K562 (cell line): ENCODE results near the gene MAML1. TPM values are rescaled to one million over a fixed set of nuclear protein-coding genes. Genes with fewer than 3 reads are reported as not detected.

ENCODE experiments used
- ATAC-seq: fragments of 200-7000 bp; cut with Tn5 transposase; 3 replicates; pipeline ENCODE4 v1.9.1; 2020; ENCODE audit warnings: moderate library complexity
- BruUV-seq: library from RNA; stranded (reverse); fragments of 400-500 nt; replicated peaks from 2 replicates; lab custom pipeline; 2021; lab: Mats Ljungman, UMichigan
- CTCF ChIA-PET: fragments of 300-600 bp; formaldehyde crosslinking; extraction: SDS; loops from one replicate; lab custom pipeline; 2021; ENCODE audit warnings: low intra/inter-chr PET ratio; lab: Yijun Ruan, JAX
- POLR2A ChIA-PET: fragments of 300-600, 350-650 bp; sonication (Branson Sonifier 250); formaldehyde crosslinking; extraction: SDS; loops from one replicate; lab custom pipeline; 2021; ENCODE audit warnings: antibody characterized with exemption, inconsistent platforms; lab: Yijun Ruan, JAX
- DNase-seq, 4 experiments: peaks; one replicate each; pipeline versions ENCODE4 v3.0.0 to v3.0.0-alpha.2; 2011 to 2018; ENCODE audit warnings: low spot score in 3 of 4, mixed read lengths in 3 of 4; ENCODE audit errors: extremely low read depth in 1 of 4
- FAIRE-seq: peaks from 2 replicates; lab custom pipeline; 2011; peaks lifted over from hg19 to GRCh38; lab: Jason Lieb, UNC
- H2AFZ ChIP-seq: 2 replicates; pipeline ENCODE4 v1.6.0; 2011; ENCODE audit warnings: low read depth, low read length, control low read depth, inconsistent platforms
- H3K27ac ChIP-seq: fragments of 200-600 bp; 3 replicates; pipeline ENCODE4 v1.8.0; 2011; ENCODE audit warnings: low read depth, mild to moderate bottlenecking, control low read depth, inconsistent platforms, low read length, moderate library complexity, mixed read lengths; ENCODE audit errors: extremely low read depth
- H3K27me3 ChIP-seq, 2 experiments: fragments of 300-600 bp in 1 of 2; 2 replicates in 1 of 2; 3 replicates in 1 of 2; pipeline versions ENCODE4 v1.6.0 to v1.8.0; 2011; ENCODE audit warnings: inconsistent platforms in 2 of 2, low read length in 2 of 2, mild to moderate bottlenecking in 1 of 2, mixed read lengths in 1 of 2, moderate library complexity in 1 of 2; ENCODE audit not compliant: control insufficient read depth in 2 of 2, insufficient read depth in 2 of 2
- H3K36me3 ChIP-seq: fragments of 300-600 bp; 3 replicates; pipeline ENCODE4 v1.8.0; 2011; ENCODE audit warnings: mild to moderate bottlenecking, low read length, inconsistent platforms; ENCODE audit not compliant: control insufficient read depth, insufficient read depth
- H3K4me1 ChIP-seq, 2 experiments: fragments of 200-600 bp in 1 of 2; replicated peaks in 1 of 2; 2 replicates in 1 of 2; 3 replicates in 1 of 2; pipeline versions ENCODE4 v1.5.1 to v1.8.0; 2011; ENCODE audit warnings: inconsistent platforms in 2 of 2, low read length in 2 of 2, mild to moderate bottlenecking in 1 of 2, mixed read lengths in 1 of 2, moderate library complexity in 1 of 2; ENCODE audit not compliant: control insufficient read depth in 2 of 2, insufficient read depth in 2 of 2
- H3K4me2 ChIP-seq: 2 replicates; pipeline ENCODE4 v1.6.1; 2011; ENCODE audit warnings: low read length, control low read depth, inconsistent platforms, mixed read lengths; ENCODE audit not compliant: insufficient read depth
- H3K4me3 ChIP-seq: fragments of 200-600 bp; sonication (generic), shearing (Covaris generic); 2 replicates; pipeline ENCODE4 v1.5.1; 2016; ENCODE audit warnings: control low read depth, inconsistent platforms
- H3K79me2 ChIP-seq: fragments of 200-600 bp; 3 replicates; pipeline ENCODE4 v1.8.0; 2011; ENCODE audit warnings: low read length, inconsistent platforms; ENCODE audit not compliant: control insufficient read depth, insufficient read depth
- H3K9ac ChIP-seq, 2 experiments: 2 replicates each; pipeline versions ENCODE4 v1.6.0 to v1.6.1; 2011; ENCODE audit warnings: low read depth in 2 of 2, low read length in 2 of 2, control low read depth in 1 of 2, inconsistent platforms in 1 of 2, mild to moderate bottlenecking in 1 of 2, mixed read lengths in 1 of 2; ENCODE audit not compliant: insufficient read depth in 1 of 2
- H3K9me1 ChIP-seq: one replicate; pipeline ENCODE4 v1.6.0; 2011; ENCODE audit warnings: inconsistent platforms, mild to moderate bottlenecking, low read length, moderate library complexity; ENCODE audit not compliant: control insufficient read depth, insufficient read depth
- H3K9me3 ChIP-seq: replicated peaks from 2 replicates; pipeline ENCODE4 v1.5.1; 2011; ENCODE audit warnings: low read depth, low read length, inconsistent platforms; ENCODE audit not compliant: control insufficient read depth, insufficient read depth
- H4K20me1 ChIP-seq: replicated peaks from 2 replicates; pipeline ENCODE4 v1.6.1; 2011; ENCODE audit warnings: low read length, inconsistent platforms, mixed read lengths; ENCODE audit not compliant: control insufficient read depth, insufficient read depth
- PHF8 ChIP-seq: fragments of 200-600 bp; sonication (generic); IDR thresholded peaks from 2 replicates; pipeline ENCODE4 v1.6.1; 2012; ENCODE audit warnings: mixed run types, mild to moderate bottlenecking, inconsistent platforms, low read length, moderate library complexity, borderline replicate concordance
- SIN3B ChIP-seq: fragments of 450-650 bp; IDR thresholded peaks from 2 replicates; pipeline ENCODE4 v1.6.1; 2017; ENCODE audit warnings: low read depth, mild to moderate bottlenecking, moderate library complexity
- U2AF2 ChIP-seq: fragments of 200-400 bp; formaldehyde crosslinking; optimal IDR thresholded peaks from 2 replicates; pipeline ENCODE3; 2017; ENCODE audit warnings: low read depth, mild to moderate bottlenecking, low read length
- ZNF282 ChIP-seq: sonication (generic); formaldehyde crosslinking; IDR thresholded peaks from 2 replicates; pipeline ENCODE4 v1.8.1; 2023; ENCODE audit warnings: missing genetic modification reagents
- WGBS: fragments of 100-300 bp; shearing (Covaris generic); methylation state at CpG from one replicate; pipeline ENCODE4 v1.1.6; 2016; ENCODE audit warnings: low coverage, mixed read lengths; ENCODE audit not compliant: insufficient coverage; ENCODE audit errors: missing lambda C conversion rate; 5-methylcytosine and 5-hydroxymethylcytosine counted together
- in situ Hi-C: fragments of 300-500 bp; cut with MboI; formaldehyde crosslinking; loops from 4 replicates; pipeline ENCODE4 v1.15.0; 2018; ENCODE audit warnings: inconsistent platforms, mixed read lengths
- intact Hi-C: fragments of 100-400 bp; cut with micrococcal nuclease; formaldehyde crosslinking; loops from 2 replicates; pipeline ENCODE4 v1.14.2; 2022
- polyA plus RNA-seq, 8 experiments: library from polyadenylated mRNA; depleted of rRNA in 4 of 8; stranded (reverse) in 5 of 8; unstranded in 3 of 8; fragments of >200 nt; fragmentation: Nextera tagmentation in 2 of 8; fragmentation: Illumina TruSeq in 1 of 8; extraction: Ambion mirVana in 2 of 8; extraction: Trizol in 1 of 8; gene quantifications; 2 replicates each; pipeline versions ENCODE4 v1.2.1 to v1.2.3, GENCODE V29; 2011 to 2014; ENCODE audit warnings: inconsistent platforms in 1 of 8, missing spikeins in 1 of 8
- total RNA-seq, 7 experiments: library from RNA; depleted of rRNA in 6 of 7; stranded (reverse); fragments of >200 nt in 6 of 7; fragmentation: Illumina TruSeq in 2 of 7; extraction: Trizol in 2 of 7; gene quantifications; 2 replicates each; pipeline versions ENCODE4 v1.2.1 to v1.2.3, GENCODE V29; 2011 to 2021; ENCODE audit warnings: low replicate concordance in 1 of 7
- TF ChIP-seq, protein P1 (sequence below): fragments of 450-650 bp; IDR thresholded peaks from 2 replicates; pipeline ENCODE4 v1.6.1; 2016; ENCODE audit warnings: mild to moderate bottlenecking

MAML1 gene
- total and polyA plus RNA-seq, 9 of the 15 experiments (the other 6 are each of a cell fraction or from before 2014, with no cell fraction given): 0.32 to 18.4 (median 7.0) TPM

DNA sequence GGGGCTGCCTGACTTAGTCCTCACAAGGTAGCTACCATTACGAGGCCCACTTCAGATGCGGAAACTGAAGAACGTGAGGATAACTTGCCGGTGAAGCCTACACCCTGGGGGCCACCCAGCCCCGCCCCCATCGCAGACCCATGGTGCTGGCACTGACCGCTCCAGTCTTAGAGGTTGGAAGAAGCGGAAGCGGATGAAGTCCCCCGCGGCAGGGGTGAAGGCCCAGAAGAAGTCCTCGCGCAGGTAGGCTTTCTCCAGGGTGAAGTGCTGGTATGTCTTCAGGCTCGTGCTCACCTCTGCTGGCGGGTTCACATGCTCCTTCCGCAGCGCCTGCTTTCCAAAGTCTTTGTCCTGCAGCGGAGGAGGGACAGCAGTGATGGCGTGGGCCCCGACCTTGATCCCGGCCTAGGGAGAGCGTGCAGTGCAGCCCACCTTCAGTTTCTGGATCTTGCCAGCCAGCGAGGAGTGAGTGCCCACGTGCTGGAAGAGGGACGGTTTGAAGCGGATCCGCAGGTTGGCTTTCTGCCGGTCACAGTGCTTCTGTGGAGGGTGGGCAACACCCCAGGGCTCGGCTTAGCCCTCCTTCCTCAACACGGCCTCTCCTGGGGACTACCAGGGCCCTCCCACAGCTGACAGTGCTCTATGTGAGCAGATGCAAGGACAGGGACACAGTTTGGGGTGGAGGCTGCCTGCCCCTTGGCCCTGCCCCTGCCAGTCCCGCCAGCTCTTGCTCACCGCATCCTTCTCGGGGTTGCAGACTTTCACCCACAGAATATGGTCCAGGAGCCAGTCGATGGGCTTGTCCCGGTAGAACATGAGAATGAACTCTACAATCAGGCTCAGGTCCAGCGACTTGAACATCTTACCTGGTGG is 66.4 kb downstream of the MAML1 start:
- no peak for FAIRE-seq
- H3K9me3 ChIP-seq: no peaks in the 10 kb centered on the region
- BruUV-seq: no TSS peak
- H3K27me3 ChIP-seq: no peaks in the 10 kb centered on the region
- H3K9ac ChIP-seq: no peak overlapping the region
- in situ Hi-C loops (no loop called here), intact Hi-C loops (no loop called here)
- ATAC-seq: no peak
- no peak overlapping the region for H2AFZ ChIP-seq
- no peak for DNase-seq
- peaks cover 64% of the 10 kb centered on the region; the same call in 2 of the 3 replicates for H3K36me3 ChIP-seq
- H4K20me1 ChIP-seq: no peaks in the 10 kb centered on the region
- H3K4me1 ChIP-seq: peaks cover 9 to 61% of the 10 kb centered on the region in 2 experiments
- H3K4me3 ChIP-seq: no peak overlapping the region
- CTCF ChIA-PET: no interaction called here
- TF ChIP-seq U2AF2 (no peak), PHF8 (no peak), SIN3B (no peak), ZNF282 (CRISPR knock-in tag) (no peak)
- TF ChIP-seq, protein P1, sequence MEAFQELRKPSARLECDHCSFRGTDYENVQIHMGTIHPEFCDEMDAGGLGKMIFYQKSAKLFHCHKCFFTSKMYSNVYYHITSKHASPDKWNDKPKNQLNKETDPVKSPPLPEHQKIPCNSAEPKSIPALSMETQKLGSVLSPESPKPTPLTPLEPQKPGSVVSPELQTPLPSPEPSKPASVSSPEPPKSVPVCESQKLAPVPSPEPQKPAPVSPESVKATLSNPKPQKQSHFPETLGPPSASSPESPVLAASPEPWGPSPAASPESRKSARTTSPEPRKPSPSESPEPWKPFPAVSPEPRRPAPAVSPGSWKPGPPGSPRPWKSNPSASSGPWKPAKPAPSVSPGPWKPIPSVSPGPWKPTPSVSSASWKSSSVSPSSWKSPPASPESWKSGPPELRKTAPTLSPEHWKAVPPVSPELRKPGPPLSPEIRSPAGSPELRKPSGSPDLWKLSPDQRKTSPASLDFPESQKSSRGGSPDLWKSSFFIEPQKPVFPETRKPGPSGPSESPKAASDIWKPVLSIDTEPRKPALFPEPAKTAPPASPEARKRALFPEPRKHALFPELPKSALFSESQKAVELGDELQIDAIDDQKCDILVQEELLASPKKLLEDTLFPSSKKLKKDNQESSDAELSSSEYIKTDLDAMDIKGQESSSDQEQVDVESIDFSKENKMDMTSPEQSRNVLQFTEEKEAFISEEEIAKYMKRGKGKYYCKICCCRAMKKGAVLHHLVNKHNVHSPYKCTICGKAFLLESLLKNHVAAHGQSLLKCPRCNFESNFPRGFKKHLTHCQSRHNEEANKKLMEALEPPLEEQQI: no peak
- H3K9me1 ChIP-seq: no peaks in the 10 kb centered on the region
- H3K79me2 ChIP-seq: peaks cover 13% of the 10 kb centered on the region
- 96% methylated on average over 31 of the region's 36 CpGs for WGBS
- H3K4me2 ChIP-seq: no peak overlapping the region
- POLR2A ChIA-PET: interaction anchor here (0.5 to 1.1 kb wide), 2 partner anchors 12 to 30 kb away, joined by 3 to 5 read pairs; no protein-coding TSS in a partner anchor
- H3K27ac ChIP-seq: no peak overlapping the region
